IPS DF 19.7 (cell line): ENCODE data around the gene FBXW9.
"Not testable (repeated sequence)": the region's sequence is repeated elsewhere in the genome, so short reads cannot be mapped to it uniquely, and the experiment has no call there.

Source experiments
- DNase-seq: peaks from one replicate; pipeline ENCODE4 v3.0.0-alpha.2; 2013; ENCODE audit warnings: low read depth, low spot score

The FBXW9 gene

GRCh38 chr19:12715102-12715501 is 18.7 kb upstream of the FBXW9 start:
- DNase-seq = no peak

GRCh38 chr19:12713304-12713703 is 16.9 kb upstream of the FBXW9 start:
- not testable (repeated sequence) for DNase-seq

- not testable (repeated sequence) for DNase-seq
Observed at GRCh38 chr19:12712077-12712476, 15.6 kb upstream of the FBXW9 start.

- no peak for DNase-seq
Observed at GRCh38 chr19:12711187-12711586, 14.8 kb upstream of the FBXW9 start.

GRCh38 chr19:12708641-12709040 is 12.2 kb upstream of the FBXW9 start:
- DNase-seq = no peak

- no peak for DNase-seq
Observed at GRCh38 chr19:12706332-12706718, 9.9 kb upstream of the FBXW9 start.

GRCh38 chr19:12705654-12706331 is 9.4 kb upstream of the FBXW9 start:
- DNase-seq = no peak

- no peak for DNase-seq
Observed at GRCh38 chr19:12705169-12705568, 8.7 kb upstream of the FBXW9 start.

- DNase-seq = peak; percentile 87
Observed at GRCh38 chr19:12703046-12703445, 6.6 kb upstream of the FBXW9 start.

GRCh38 chr19:12701596-12702282 is 5.3 kb upstream of the FBXW9 start:
- DNase-seq = no peak

- no peak for DNase-seq
Observed at GRCh38 chr19:12698138-12698537, 1.7 kb upstream of the FBXW9 start.

GRCh38 chr19:12697425-12697824 is 994 bp upstream of the FBXW9 start:
- DNase-seq = not testable (repeated sequence)

GRCh38 chr19:12695997-12696365 is 450 bp downstream of the FBXW9 start:
- no peak for DNase-seq

- no peak for DNase-seq
Observed at GRCh38 chr19:12695514-12695913, 917 bp downstream of the FBXW9 start.

GRCh38 chr19:12695096-12695495 is 1.3 kb downstream of the FBXW9 start:
- DNase-seq = no peak

- DNase-seq = no peak
Observed at GRCh38 chr19:12694641-12695040, 1.8 kb downstream of the FBXW9 start.

- DNase-seq = no peak
Observed at GRCh38 chr19:12692960-12693359, 3.5 kb downstream of the FBXW9 start.

GRCh38 chr19:12689581-12690216 is 6.7 kb downstream of the FBXW9 start:
- DNase-seq = no peak

- DNase-seq = no peak
Observed at GRCh38 chr19:12689012-12689411, 7.4 kb downstream of the FBXW9 start.

- no peak for DNase-seq
Observed at GRCh38 chr19:12687496-12688196, 8.8 kb downstream of the FBXW9 start, which contains the start of gene GNG14. Gene GNG14 (plus strand): TSS chr19:12687998. CDS start chr19:12688049, 51 bp downstream.

GRCh38 chr19:12685831-12686230 is 10.6 kb downstream of the FBXW9 start:
- no peak for DNase-seq
